ENCODE results near the gene PRAMEF18.
"Not testable (repeated sequence)": the region's sequence is repeated elsewhere in the genome, so short reads cannot be mapped to it uniquely, and the experiment has no call there.

PRAMEF18 gene, protein sequence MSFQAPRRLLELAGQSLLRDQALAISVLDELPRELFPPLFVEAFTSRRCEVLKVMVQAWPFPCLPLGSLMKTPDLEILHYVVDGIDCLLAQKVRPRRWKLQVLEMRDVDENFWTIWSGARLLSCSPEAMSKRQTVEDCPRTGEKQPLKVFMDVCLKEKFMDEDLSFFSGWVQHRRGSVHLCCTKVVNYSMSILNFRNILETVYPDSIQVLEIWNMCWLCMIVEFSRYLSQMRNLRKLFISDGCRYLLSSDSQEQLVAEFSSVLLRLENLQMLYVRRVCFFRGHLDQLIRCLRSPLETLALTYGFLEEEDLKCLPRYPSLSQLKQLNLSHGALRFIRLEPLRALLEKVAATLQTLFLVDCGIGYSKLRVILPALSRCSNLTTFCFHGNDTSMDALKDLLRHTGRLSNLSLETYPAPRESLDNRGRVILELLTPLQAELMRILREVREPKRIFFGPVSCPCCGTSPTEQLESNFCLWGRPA
- 0 to 0.06 (median 0) reads per million in 18 experiments for total RNA-seq

- DNase-seq: not testable (repeated sequence)
Observed at GRCh38 chr1:13225675-13226204, at the start of gene PRAMEF18. TSS of gene PRAMEF18 (minus strand) at chr1:13226154. CDS start at chr1:13226106, 48 bp downstream.

DNA sequence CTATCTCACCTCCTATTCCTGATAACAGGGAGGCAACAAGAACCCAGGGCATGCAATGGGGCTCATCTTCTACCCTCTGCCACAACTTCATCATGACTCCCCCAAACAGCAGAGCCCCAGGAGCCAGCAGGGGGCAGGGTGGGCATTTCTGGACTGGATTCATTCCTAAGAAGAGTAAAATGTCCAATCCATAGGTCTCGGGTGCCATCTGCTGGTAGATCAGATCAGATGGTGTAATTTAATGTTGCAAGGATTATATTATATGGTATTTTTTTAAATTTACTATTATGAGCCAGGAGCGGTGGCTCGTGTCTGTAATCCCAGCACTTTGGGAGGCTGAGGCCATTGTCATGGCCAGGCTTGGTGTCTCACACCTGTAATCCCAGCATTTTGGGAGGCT lies 39.2 kb upstream of the PRAMEF18 start:
- DNase-seq: not testable (repeated sequence)

DNA sequence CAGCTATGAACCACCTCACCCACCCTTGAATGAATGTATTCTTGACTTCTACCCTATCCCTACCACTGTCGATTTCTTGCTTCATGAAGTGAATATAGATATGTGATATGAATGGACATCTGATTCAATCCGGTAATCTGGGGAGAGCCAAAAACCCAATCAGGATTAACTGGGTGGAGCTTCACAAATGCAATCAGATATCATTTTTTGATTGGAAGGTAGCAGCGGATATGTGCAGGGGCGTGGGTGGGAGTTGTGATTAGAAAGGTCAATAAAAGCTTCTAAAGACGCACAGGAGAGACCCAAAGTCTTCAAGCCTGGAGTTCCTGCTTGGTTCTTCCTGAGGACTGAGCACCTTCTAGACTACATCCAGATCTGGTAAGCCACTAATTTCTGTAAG lies 27.9 kb upstream of the PRAMEF18 start, which contains the start of gene PRAMEF5:
Gene PRAMEF5 (plus strand): TSS at position 301 of the 400 bp plus-strand sequence. CDS start 5,071 bp downstream, outside the sequence.
- DNase-seq: not testable (repeated sequence)

DNA sequence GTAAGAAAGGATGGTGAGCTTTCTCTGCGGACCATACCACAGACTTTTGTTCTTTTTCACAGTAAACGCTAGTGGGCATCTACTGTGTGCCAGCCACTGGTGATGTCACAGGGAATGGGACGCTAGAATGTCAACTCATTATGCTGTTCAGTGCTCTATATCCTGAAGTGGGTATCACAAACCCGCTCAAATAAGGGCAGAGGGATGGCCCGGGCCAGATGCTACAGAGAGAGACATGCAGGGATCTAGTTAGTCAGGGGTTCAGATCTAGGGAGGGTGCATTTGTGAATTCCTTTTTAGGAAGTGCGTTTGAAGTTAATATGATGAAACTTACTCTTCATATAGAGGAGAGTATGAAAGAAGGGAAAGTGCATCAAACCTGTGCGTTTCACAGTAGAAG lies 21.2 kb upstream of the PRAMEF18 start:
- DNase-seq: not testable (repeated sequence)

GRCh38 chr1:13246554-13246871 lies 20.6 kb upstream of the PRAMEF18 start:
- DNase-seq: not testable (repeated sequence)

DNA sequence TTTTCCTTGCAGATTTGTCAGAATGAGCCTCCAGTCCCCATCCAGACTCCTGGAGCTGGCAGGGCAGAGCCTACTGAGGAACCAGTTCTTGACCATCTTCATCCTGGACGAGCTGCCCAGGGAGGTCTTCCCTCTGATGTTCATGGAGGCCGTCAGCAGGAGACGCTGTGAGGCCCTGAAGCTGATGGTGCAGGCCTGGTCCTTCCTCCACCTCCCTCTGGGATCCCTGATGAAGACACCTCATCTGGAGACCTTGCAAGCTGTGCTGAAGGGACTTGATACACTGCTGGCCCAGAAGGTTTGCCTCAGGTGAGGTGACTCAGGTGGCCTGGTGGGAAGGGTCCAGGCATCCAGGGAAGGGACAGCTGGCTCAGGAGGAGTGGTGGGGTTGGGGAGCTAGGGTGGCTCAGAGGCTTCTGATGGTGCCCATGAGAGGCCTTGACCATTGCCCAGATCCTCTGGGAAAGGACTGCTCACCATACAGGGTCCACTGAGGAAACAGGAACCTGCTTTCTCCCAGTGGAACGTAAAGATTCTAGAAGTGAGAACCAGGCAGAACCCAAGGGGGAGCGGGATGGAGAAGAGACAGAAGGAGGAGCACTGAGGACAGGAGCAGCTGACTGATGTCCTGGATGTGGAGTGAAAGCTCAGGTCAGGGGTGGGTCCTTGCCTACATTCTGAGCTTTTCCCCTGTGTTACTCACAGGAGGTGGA lies 20.0 kb upstream of the PRAMEF18 start:
- DNase-seq: not testable (repeated sequence)

GRCh38 chr1:13243536-13244263 lies 17.7 kb upstream of the PRAMEF18 start:
- not testable (repeated sequence) for DNase-seq

GRCh38 chr1:13239633-13240032 lies 13.7 kb upstream of the PRAMEF18 start:
- DNase-seq: not testable (repeated sequence)

GRCh38 chr1:13237572-13237971 lies 11.6 kb upstream of the PRAMEF18 start:
- DNase-seq: not testable (repeated sequence)

DNA sequence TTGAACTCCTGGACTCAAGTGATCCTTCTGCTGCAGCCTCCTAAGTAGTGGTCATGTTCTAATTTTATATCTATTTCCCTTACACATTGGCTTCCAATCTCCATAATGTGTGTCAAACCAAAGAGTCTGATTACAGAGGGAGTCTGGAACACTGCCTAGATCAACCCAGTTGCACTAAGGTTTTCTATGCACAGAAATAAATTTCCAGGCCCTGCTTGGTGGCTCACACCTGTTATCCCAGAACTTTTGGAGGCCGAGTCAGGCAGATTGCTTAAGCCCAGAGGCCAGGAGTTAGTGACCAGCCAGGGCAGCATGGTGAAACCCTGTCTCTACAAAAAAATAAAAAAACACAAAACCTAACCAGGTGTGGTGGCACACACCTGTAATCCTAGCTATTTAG lies 8.1 kb upstream of the PRAMEF18 start:
- DNase-seq: not testable (repeated sequence)

- not testable (repeated sequence) for DNase-seq
Observed at GRCh38 chr1:13232056-13232455, 6.1 kb upstream of the PRAMEF18 start.

- DNase-seq: not testable (repeated sequence)
Observed at GRCh38 chr1:13231061-13231750, 5.3 kb upstream of the PRAMEF18 start.

GRCh38 chr1:13230601-13231000 lies 4.6 kb upstream of the PRAMEF18 start:
- not testable (repeated sequence) for DNase-seq

- DNase-seq: not testable (repeated sequence)
Observed at GRCh38 chr1:13230096-13230495, 4.1 kb upstream of the PRAMEF18 start.

GRCh38 chr1:13228343-13228781 lies 2.4 kb upstream of the PRAMEF18 start:
- peak; percentile 7 to 41 for DNase-seq

- DNase-seq: not testable (repeated sequence)
Observed at GRCh38 chr1:13227271-13228055, 1.5 kb upstream of the PRAMEF18 start.

GRCh38 chr1:13224480-13225060 lies 1.4 kb downstream of the PRAMEF18 start:
- DNase-seq: no peak

DNA sequence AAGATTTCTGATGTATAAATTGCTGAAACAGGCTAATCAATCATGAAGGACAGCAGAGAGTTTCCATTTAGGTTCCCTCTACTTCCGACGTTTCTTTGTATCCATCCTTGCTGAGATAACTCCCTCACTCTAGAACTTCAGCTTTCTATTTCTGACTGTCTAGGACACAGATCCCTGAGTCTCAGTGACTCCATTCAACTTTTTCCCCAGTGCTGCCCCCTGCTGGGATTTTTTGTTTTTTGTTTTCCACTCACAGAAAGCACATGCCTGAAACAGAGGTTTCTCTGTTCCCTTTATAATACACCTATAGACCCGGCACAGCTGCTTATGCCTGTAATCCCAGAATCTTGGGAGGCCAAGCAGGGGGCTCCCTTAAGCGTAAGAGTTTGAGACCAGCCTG lies 3.2 kb downstream of the PRAMEF18 start:
- DNase-seq: not testable (repeated sequence)

DNA sequence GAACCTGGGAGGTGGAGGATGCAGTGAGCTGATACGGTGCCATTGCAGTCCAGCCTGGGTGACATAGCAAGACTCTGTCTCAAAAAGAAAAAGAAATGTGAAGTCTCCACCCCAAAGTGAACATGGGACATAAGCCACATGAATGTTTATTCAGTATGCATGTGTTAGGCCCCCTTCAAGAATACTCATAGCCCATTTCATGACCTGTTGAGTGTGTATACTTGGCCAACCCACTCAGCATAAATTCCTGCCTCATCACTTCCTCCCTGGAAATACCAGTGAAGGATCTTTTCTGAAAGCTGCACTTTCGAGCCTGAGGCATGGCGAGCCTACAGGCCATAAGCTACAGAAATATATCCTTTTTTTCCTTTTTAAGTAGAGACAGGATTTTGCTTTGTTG lies 6.8 kb downstream of the PRAMEF18 start:
- not testable (repeated sequence) for DNase-seq

- not testable (repeated sequence) for DNase-seq
Observed at GRCh38 chr1:13216619-13217018, 9.3 kb downstream of the PRAMEF18 start.

All from inflammatory macrophage (primary cell).